GM12892 (cell line): Measurements from ENCODE around the gene SOX21.

ENCODE experiments used
- POLR2A ChIP-seq: IDR thresholded peaks from 2 replicates; pipeline ENCODE4 v1.6.1; 2011; ENCODE audit warnings: low read depth, low read length, control low read depth
- POLR2AphosphoS5 ChIP-seq: IDR thresholded peaks from 2 replicates; pipeline ENCODE4 v1.6.1; 2011; ENCODE audit warnings: low read depth, low read length, control low read depth

DNA sequence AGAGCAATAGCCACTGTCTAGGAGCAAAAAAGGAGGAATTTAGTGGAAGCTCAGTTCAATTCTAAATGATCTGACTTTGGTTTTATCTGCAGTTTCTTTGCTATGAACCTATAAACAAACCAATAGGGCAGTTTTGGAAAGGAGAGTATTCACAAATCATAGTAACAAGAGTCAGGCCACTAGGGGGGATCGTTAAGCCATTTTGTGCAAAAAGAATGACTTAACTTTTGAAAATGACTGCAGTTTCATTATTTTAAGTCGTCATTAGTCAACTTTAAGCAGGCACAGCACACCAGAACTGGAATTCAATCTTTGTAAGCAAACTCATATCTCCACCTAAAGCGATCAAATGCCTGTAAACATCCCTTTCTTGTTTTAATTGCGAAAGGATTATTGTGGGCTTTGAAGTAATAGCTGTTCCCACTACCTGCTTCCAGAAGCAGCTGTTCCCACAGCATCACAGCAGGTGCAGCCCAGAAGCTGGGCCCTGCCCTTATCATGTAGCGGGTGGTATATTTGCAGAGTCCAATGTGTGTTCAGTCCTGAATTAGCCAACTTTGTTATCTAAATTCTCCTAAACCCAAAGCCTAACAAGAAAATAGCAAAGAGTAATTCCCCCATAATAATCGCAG, 51.5 kb downstream of the SOX21 start:
- TF ChIP-seq POLR2A (no peak), POLR2AphosphoS5 (no peak)
